Ovary (tissue), 3 donors: Measurements from ENCODE around the gene OPCML.

Source experiments
- CTCF ChIP-seq, 3 donors: fragments of 450-650 bp in 2 of 3; fragments of 200-600 bp in 1 of 3; IDR thresholded peaks; one replicate each; pipeline versions ENCODE4 v1.5.1 to v1.8.0; 2016 to 2022; ENCODE audit warnings: antibody characterized with exemption in 3 of 3, mild to moderate bottlenecking in 1 of 3
- POLR2A ChIP-seq: fragments of 450-650 bp; IDR thresholded peaks from one replicate; pipeline ENCODE4 v1.6.1; 2017; ENCODE audit warnings: antibody characterized with exemption, mild to moderate bottlenecking, moderate library complexity
- donor health status: DM: no; HTN: no; CAD: no.

- TF ChIP-seq CTCF (IDR thresholded peaks at IDR 0.05) (no peak), POLR2A (no peak)
Measured at GRCh38 chr11:132605825-132606570, 926.3 kb downstream of the OPCML start.
